Activated CD8-positive, alpha-beta T cell treated with anti-CD3 and anti-CD28 coated beads, Interleukin-2, amount 10 ng/mL, durations not matched to agents 7 days and 5 days (primary cell): Measurements from ENCODE around the gene UGT3A2. TPM values are rescaled to one million over a fixed set of nuclear protein-coding genes. Genes with fewer than 3 reads are reported as not detected.

Source experiments
- ATAC-seq: fragments of 150-1000 bp; cut with Tn5 transposase; one replicate; pipeline ENCODE4 v1.10.0; 2021; ENCODE audit warnings: moderate library complexity
- CTCF ChIA-PET: fragments of 350-600 bp; sonication (Branson Sonifier 250); formaldehyde crosslinking; loops from one replicate; lab custom pipeline; 2021; ENCODE audit warnings: antibody characterized with exemption; lab: Charles Lee
- POLR2A ChIA-PET: fragments of 350-600 bp; sonication (Branson Sonifier 250); formaldehyde crosslinking; loops from one replicate; lab custom pipeline; 2021; ENCODE audit warnings: antibody characterized with exemption; lab: Charles Lee
- DNase-seq: peaks from one replicate; pipeline ENCODE4 v3.0.0-alpha.2; 2020
- H3K27ac Mint-ChIP-seq: one replicate; pipeline ENCODE4 v1.8.0; 2021; ENCODE audit warnings: mild to moderate bottlenecking, mixed read lengths
- H3K27me3 Mint-ChIP-seq: one replicate; pipeline ENCODE4 v1.8.0; 2021; ENCODE audit warnings: low read depth, mixed read lengths
- H3K36me3 Mint-ChIP-seq: one replicate; pipeline ENCODE4 v1.8.0; 2021; ENCODE audit warnings: low read depth, mixed read lengths
- H3K4me1 Mint-ChIP-seq: one replicate; pipeline ENCODE4 v1.8.0; 2021; ENCODE audit warnings: low read depth, mixed read lengths
- H3K4me3 Mint-ChIP-seq: one replicate; pipeline ENCODE4 v1.8.0; 2021; ENCODE audit warnings: mild to moderate bottlenecking, mixed read lengths
- H3K9me3 Mint-ChIP-seq: one replicate; pipeline ENCODE4 v1.8.0; 2022; ENCODE audit warnings: mixed read lengths; ENCODE audit not compliant: insufficient read depth
- total RNA-seq, 2 experiments: library from RNA; stranded (reverse); gene quantifications; one replicate each; pipeline ENCODE4 v1.2.3, GENCODE V29; 2021

UGT3A2 gene, protein sequence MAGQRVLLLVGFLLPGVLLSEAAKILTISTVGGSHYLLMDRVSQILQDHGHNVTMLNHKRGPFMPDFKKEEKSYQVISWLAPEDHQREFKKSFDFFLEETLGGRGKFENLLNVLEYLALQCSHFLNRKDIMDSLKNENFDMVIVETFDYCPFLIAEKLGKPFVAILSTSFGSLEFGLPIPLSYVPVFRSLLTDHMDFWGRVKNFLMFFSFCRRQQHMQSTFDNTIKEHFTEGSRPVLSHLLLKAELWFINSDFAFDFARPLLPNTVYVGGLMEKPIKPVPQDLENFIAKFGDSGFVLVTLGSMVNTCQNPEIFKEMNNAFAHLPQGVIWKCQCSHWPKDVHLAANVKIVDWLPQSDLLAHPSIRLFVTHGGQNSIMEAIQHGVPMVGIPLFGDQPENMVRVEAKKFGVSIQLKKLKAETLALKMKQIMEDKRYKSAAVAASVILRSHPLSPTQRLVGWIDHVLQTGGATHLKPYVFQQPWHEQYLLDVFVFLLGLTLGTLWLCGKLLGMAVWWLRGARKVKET
- total RNA-seq = not detected

DNA sequence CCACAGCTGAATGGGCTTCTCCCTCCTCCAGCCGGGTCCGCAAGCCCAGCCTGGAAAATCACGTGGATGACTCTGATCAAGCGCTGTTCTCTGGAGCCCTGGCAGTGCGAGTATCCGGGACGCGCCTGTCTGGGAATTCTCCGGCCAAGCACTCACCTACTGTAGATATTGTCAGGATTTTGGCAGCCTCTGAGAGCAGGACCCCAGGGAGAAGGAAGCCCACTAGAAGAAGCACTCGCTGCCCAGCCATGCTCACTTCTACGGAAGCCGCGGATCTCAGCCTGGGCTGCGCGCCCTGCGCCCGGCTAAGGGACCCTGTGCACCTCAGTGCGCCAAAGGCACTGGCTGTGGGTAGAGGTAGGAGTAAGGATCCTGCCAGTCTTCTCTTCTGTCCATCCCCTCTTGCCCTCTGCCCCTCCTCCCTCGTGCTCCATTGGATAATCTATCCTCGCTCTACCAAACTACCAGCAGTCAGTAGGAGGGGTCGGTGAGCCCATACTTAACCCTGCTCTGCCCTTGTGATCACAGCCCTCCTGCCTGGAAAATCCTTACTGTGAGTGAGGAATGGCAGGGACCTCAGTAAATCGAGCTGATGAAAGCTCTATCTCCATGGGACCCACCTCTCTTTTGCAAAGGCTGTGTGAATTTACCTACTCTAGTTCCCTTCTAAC is at the start of gene UGT3A2:
UGT3A2 (minus strand) TSS at position 343 of the 671 bp plus-strand sequence; CDS start at position 250, 93 bp downstream.
- Mint-ChIP-seq H3K4me3 (no peak within 1 kb of the TSS), H3K27me3 (peaks cover 42% of the 10 kb centered on the region), H3K4me1 (no peaks in the 10 kb centered on the region), H3K27ac (no peak within 1 kb of the TSS), H3K9me3 (no peaks in the 10 kb centered on the region), H3K36me3 (no peaks in the 10 kb centered on the region)
- ChIA-PET CTCF (interaction anchor here (1.1 to 1.3 kb wide), 2 partner anchors 10 to 12 kb away, joined by 4 to 5 read pairs; no protein-coding TSS in a partner anchor), POLR2A (no interaction called here)
- no peak for DNase-seq
- ATAC-seq = no peak

DNA sequence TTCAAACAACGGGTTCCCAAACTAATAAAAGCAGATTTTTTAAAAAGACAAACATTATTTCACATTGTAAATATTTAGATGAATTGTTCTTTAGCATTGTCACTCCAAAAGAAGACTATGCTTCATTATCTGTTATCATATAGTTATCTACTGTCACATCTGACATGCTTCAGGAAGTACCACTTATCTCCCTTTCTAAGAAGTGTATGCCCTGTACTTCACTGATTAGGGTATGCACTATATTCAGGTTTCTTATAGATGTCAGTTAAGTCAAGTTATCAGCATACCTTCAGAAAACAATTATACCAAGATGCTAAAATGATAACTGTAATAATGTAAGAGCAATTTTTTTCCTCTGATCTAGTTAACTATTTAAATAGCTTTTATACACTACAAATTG is 44.6 kb upstream of the UGT3A2 start:
- H3K27ac Mint-ChIP-seq = no peak overlapping the region

GRCh38 chr5:36108758-36109460 is 42.2 kb upstream of the UGT3A2 start:
- no peaks in the 10 kb centered on the region for H3K4me1 Mint-ChIP-seq
- H3K9me3 Mint-ChIP-seq = no peaks in the 10 kb centered on the region
- H3K27me3 Mint-ChIP-seq = no peaks in the 10 kb centered on the region
- H3K4me3 Mint-ChIP-seq = no peak overlapping the region
- ATAC-seq = no peak
- peaks cover 34% of the 10 kb centered on the region for H3K36me3 Mint-ChIP-seq
- no peak for DNase-seq
- ChIA-PET POLR2A (no interaction called here), CTCF (no interaction called here)
- H3K27ac Mint-ChIP-seq = no peak overlapping the region

More for the DNA sequence above, 44.6 kb upstream of the UGT3A2 start:
- DNase-seq (no peak), ATAC-seq (no peak)
- Mint-ChIP-seq H3K9me3 (no peaks in the 10 kb centered on the region), H3K36me3 (peaks cover 30% of the 10 kb centered on the region), H3K4me3 (no peak overlapping the region), H3K4me1 (no peaks in the 10 kb centered on the region), H3K27me3 (no peaks in the 10 kb centered on the region)
- ChIA-PET POLR2A (no interaction called here), CTCF (interaction anchor here (1.3 kb wide), 1 partner anchor 32 kb away, joined by 4 read pairs; no protein-coding TSS in a partner anchor)

DNA sequence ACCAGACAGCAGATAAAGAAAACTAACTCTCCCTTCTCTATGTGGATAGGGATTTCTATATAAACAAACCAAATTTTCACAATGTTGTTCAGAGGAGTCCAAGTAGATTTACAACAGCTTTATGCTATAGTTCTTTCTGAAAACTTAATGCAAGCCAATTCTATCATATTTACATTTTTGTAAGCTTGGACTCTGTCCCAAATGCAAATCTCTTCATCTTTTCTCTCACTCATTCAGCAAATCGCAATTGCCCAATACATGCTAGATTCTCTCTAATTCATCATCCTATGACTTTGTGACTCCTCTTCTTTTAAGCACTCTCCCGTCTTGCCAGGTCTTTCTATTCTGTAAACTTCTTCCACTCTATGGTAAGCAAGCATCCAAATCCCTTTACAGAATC is 39.1 kb upstream of the UGT3A2 start:
- no peaks in the 10 kb centered on the region for H3K9me3 Mint-ChIP-seq
- DNase-seq = no peak
- H3K36me3 Mint-ChIP-seq = peaks cover 38% of the 10 kb centered on the region
- no peak overlapping the region for H3K4me3 Mint-ChIP-seq
- ATAC-seq = no peak
- ChIA-PET POLR2A (no interaction called here), CTCF (interaction anchor here (2.4 kb wide), 1 partner anchor 27 kb away, joined by 11 read pairs; no protein-coding TSS in a partner anchor)
- H3K4me1 Mint-ChIP-seq = no peaks in the 10 kb centered on the region
- H3K27me3 Mint-ChIP-seq = no peaks in the 10 kb centered on the region
- H3K27ac Mint-ChIP-seq = no peak overlapping the region

DNA sequence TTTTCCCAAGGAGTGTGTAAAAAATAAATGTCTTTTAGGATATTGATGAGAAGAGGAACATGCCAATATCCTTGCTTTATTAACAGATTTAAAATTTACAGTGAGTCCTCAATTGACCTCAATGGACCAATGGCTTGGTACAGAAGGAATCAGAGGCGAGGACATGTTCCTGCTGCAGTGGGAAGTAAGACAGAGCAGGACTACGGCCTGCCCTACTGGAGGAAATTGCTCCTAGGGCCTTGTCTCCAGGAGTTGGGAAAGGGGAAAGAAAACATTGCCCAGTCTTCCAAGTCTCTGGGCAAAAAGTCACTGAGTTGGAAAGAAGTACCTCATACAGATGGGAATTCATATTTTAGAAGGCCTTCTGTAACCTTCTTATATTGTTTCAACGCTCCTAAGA is 33.1 kb upstream of the UGT3A2 start:
- CTCF ChIA-PET = no interaction called here

GRCh38 chr5:36096486-36096885 is 29.8 kb upstream of the UGT3A2 start:
- H3K4me1 Mint-ChIP-seq = no peaks in the 10 kb centered on the region
- ChIA-PET POLR2A (no interaction called here), CTCF (no interaction called here)
- H3K36me3 Mint-ChIP-seq = peaks cover 2% of the 10 kb centered on the region
- no peaks in the 10 kb centered on the region for H3K27me3 Mint-ChIP-seq
- no peak overlapping the region for H3K4me3 Mint-ChIP-seq
- no peak overlapping the region for H3K27ac Mint-ChIP-seq
- ATAC-seq (no peak), DNase-seq (no peak)
- no peaks in the 10 kb centered on the region for H3K9me3 Mint-ChIP-seq

More for the DNA sequence above, 33.1 kb upstream of the UGT3A2 start:
- H3K9me3 Mint-ChIP-seq = no peaks in the 10 kb centered on the region
- H3K4me3 Mint-ChIP-seq = no peak overlapping the region
- DNase-seq (no peak), ATAC-seq (no peak)
- no peak overlapping the region for H3K27ac Mint-ChIP-seq
- peaks cover 9% of the 10 kb centered on the region for H3K36me3 Mint-ChIP-seq
- H3K4me1 Mint-ChIP-seq = no peaks in the 10 kb centered on the region
- POLR2A ChIA-PET = no interaction called here
- no peaks in the 10 kb centered on the region for H3K27me3 Mint-ChIP-seq

- Mint-ChIP-seq H3K4me1 (no peaks in the 10 kb centered on the region), H3K9me3 (no peaks in the 10 kb centered on the region), H3K27ac (no peak overlapping the region), H3K4me3 (no peak overlapping the region), H3K27me3 (peaks cover 19% of the 10 kb centered on the region), H3K36me3 (no peaks in the 10 kb centered on the region)
- peak; percentile 42 for ATAC-seq
- DNase-seq = no peak
- CTCF ChIA-PET = interaction anchor here (4.9 kb wide), 1 partner anchor 11 kb away, joined by 25 read pairs; no protein-coding TSS in a partner anchor
- POLR2A ChIA-PET = no interaction called here
These were observed 23.3 kb upstream of the UGT3A2 start for GRCh38 chr5:36089989-36090388.

- Mint-ChIP-seq H3K4me3 (no peak overlapping the region), H3K27ac (no peak overlapping the region), H3K4me1 (no peaks in the 10 kb centered on the region), H3K27me3 (peaks cover 20% of the 10 kb centered on the region), H3K9me3 (no peaks in the 10 kb centered on the region), H3K36me3 (no peaks in the 10 kb centered on the region)
- peak; percentile 52 for DNase-seq
- CTCF ChIA-PET = interaction anchor here (0.6 to 2.7 kb wide), 53 partner anchors 10 to 458 kb away, joined by 3 to 25 read pairs (median 4); partner anchors contain the start of genes LMBRD2, NADK2, SKP2 and UGT3A2
- POLR2A ChIA-PET = interaction anchor here (0.6 to 1.0 kb wide), 3 partner anchors 14 to 71 kb away, joined by 3 to 4 read pairs (median 3); no protein-coding TSS in a partner anchor
- peak; percentile 90 for ATAC-seq
These were observed 12.6 kb upstream of the UGT3A2 start for GRCh38 chr5:36079200-36079781.

DNA sequence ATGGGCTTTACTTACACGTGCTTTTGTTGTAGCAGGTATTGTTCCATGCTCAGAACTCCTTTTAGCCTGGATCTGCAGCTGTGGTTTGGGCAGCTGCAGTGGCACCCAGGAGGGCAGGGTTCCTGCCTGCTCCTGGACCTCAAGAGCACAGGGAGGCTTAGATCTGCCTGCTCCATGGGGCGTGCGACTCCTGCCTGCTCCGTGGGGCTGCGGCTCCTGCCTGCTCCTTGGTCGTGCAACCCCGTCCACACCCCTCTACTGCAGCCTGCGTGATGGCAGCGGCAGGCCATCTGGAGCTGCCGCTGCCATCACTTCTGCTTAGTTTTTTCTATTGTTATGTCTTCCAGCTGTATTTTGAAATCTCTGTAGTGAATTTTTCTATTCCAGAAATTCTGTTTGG is 11.7 kb upstream of the UGT3A2 start:
- Mint-ChIP-seq H3K4me1 (peaks cover 3% of the 10 kb centered on the region), H3K27ac (no peak overlapping the region), H3K27me3 (peaks cover 22% of the 10 kb centered on the region), H3K4me3 (no peak overlapping the region), H3K9me3 (no peaks in the 10 kb centered on the region), H3K36me3 (no peaks in the 10 kb centered on the region)
- no peak for DNase-seq
- no peak for ATAC-seq
- ChIA-PET POLR2A (interaction anchor here (0.9 kb wide), 1 partner anchor 14 kb away, joined by 3 read pairs; no protein-coding TSS in a partner anchor), CTCF (interaction anchor here (0.6 to 2.7 kb wide), 50 partner anchors 9 to 458 kb away, joined by 3 to 25 read pairs (median 4); partner anchors contain the start of genes LMBRD2, NADK2, SKP2 and UGT3A2)

DNA sequence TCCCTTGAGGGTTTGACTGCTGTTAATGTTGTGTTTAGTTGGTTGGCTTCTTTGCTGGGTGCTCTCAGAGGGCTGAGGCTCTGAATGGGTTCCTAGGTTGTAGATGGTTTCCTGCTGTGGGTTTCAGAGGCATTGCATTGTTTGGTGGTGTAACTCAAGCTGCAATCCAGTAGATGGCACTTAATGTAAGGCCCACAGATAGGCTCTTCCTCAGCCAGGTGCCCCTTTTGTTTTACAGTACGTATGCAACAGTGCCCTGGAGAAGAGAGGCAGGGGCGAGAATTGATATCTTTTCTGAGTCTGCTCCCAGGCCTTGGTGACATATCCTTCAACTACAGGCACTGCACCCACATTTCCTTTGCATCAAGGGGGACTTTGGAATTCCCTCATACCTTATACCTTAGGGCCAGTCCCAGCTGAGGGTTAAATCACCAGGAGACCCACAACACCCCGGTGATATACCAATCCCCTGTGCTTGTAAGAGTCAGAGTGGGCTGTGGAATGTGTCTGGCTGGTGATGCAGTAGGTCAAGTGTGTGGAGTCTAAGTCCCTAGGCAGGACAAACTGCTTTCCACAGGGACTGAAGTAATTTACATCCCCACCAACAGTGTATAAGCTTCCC is 7.0 kb upstream of the UGT3A2 start:
- CTCF ChIA-PET = interaction anchor here (0.9 kb wide), 1 partner anchor 17 kb away, joined by 4 read pairs; no protein-coding TSS in a partner anchor
- peak; percentile 74 for ATAC-seq
- Mint-ChIP-seq H3K9me3 (no peaks in the 10 kb centered on the region), H3K27me3 (peaks cover 37% of the 10 kb centered on the region), H3K27ac (no peak overlapping the region), H3K4me1 (peaks cover 4% of the 10 kb centered on the region), H3K36me3 (no peaks in the 10 kb centered on the region), H3K4me3 (no peak overlapping the region)
- POLR2A ChIA-PET = interaction anchor here (0.6 kb wide), 2 partner anchors 10 to 328 kb away, joined by 3 read pairs; no protein-coding TSS in a partner anchor
- DNase-seq = peak; percentile 34
